NCI-H524 (cell line): ENCODE results near the gene NODAL.
"Not testable (repeated sequence)": the region's sequence is repeated elsewhere in the genome, so short reads cannot be mapped to it uniquely, and the experiment has no call there.

Experiments used
- DNase-seq, 2 experiments: peaks; one replicate each; lab custom pipeline; 2025; lab: John Stamatoyannopoulos, UW

NODAL gene

GRCh38 chr10:70441161-70441894 lies at the start of gene NODAL:
NODAL (minus strand) TSS chr10:70441681; CDS start chr10:70441667, 14 bp downstream.
- peak in 1 of 2 experiments; percentile 6 for DNase-seq

- DNase-seq: no peak
These were observed 48.7 kb upstream of the NODAL start for GRCh38 chr10:70490142-70490541.

GRCh38 chr10:70487824-70488223 lies 46.3 kb upstream of the NODAL start:
- DNase-seq: no peak

- not testable (repeated sequence) for DNase-seq
These were observed 42.4 kb upstream of the NODAL start for GRCh38 chr10:70483872-70484271.

GRCh38 chr10:70482982-70483760 lies 41.7 kb upstream of the NODAL start:
- no peak for DNase-seq

- no peak for DNase-seq
These were observed 40.5 kb upstream of the NODAL start for GRCh38 chr10:70481831-70482530.

- DNase-seq: no peak
These were observed 39.6 kb upstream of the NODAL start for GRCh38 chr10:70481105-70481504.

GRCh38 chr10:70480239-70480861 lies 38.9 kb upstream of the NODAL start:
- DNase-seq: no peak

GRCh38 chr10:70479626-70480238 lies 38.3 kb upstream of the NODAL start:
- no peak for DNase-seq

- no peak for DNase-seq
These were observed 37.7 kb upstream of the NODAL start for GRCh38 chr10:70479165-70479581.

GRCh38 chr10:70478191-70479164 lies 37.0 kb upstream of the NODAL start, which contains the start of gene PALD1:
PALD1 (plus strand) TSS chr10:70478767; CDS start chr10:70525952, 47,185 bp downstream.
- DNase-seq: peak; percentile 16 to 42

- DNase-seq: no peak
These were observed 36.2 kb upstream of the NODAL start for GRCh38 chr10:70477661-70478162.

- no peak for DNase-seq
These were observed 35.0 kb upstream of the NODAL start for GRCh38 chr10:70476249-70477035.

GRCh38 chr10:70475661-70476060 lies 34.2 kb upstream of the NODAL start:
- no peak for DNase-seq

GRCh38 chr10:70474780-70475179 lies 33.3 kb upstream of the NODAL start:
- peak; percentile 14 to 37 for DNase-seq

GRCh38 chr10:70472799-70473454 lies 31.4 kb upstream of the NODAL start:
- DNase-seq: no peak

- no peak for DNase-seq
These were observed 25.5 kb upstream of the NODAL start for GRCh38 chr10:70466951-70467350.

GRCh38 chr10:70465832-70466231 lies 24.4 kb upstream of the NODAL start:
- no peak for DNase-seq

- DNase-seq: no peak
These were observed 23.8 kb upstream of the NODAL start for GRCh38 chr10:70465278-70465677.
